Measurements from ENCODE around the gene EXOC4.

The EXOC4 gene

GRCh38 chr7:133957845-133958244 is 705.0 kb downstream of the EXOC4 start:
- Histone ChIP-seq H3K27me3 (no peaks in the 10 kb centered on the region), H3K4me2 (no peak overlapping the region), H3K4me3 (no peak overlapping the region), H3K9me3 (peaks cover 26% of the 10 kb centered on the region), H3K36me3 (peaks cover 16% of the 10 kb centered on the region), H3K27ac (no peak overlapping the region), H3K9ac (no peak overlapping the region), H4K20me1 (no peaks in the 10 kb centered on the region), H3K4me1 (no peaks in the 10 kb centered on the region)
- TF ChIP-seq Cebpa-rat (IDR thresholded peaks at IDR 0.05), result no peak

GRCh38 chr7:133958822-133959221 is 705.9 kb downstream of the EXOC4 start:
- Histone ChIP-seq H3K27ac (no peak overlapping the region), H3K27me3 (no peaks in the 10 kb centered on the region), H3K4me2 (no peak overlapping the region), H3K4me1 (no peaks in the 10 kb centered on the region), H3K36me3 (peaks cover 16% of the 10 kb centered on the region), H4K20me1 (no peaks in the 10 kb centered on the region), H3K4me3 (no peak overlapping the region), H3K9me3 (peaks cover 20% of the 10 kb centered on the region), H3K9ac (no peak overlapping the region)
- no peak for TF ChIP-seq Cebpa-rat (IDR thresholded peaks at IDR 0.05)

- Histone ChIP-seq H3K4me2 (no peak overlapping the region), H4K20me1 (no peaks in the 10 kb centered on the region), H3K9ac (no peak overlapping the region), H3K27ac (no peak overlapping the region), H3K4me1 (no peaks in the 10 kb centered on the region), H3K36me3 (peaks cover 14% of the 10 kb centered on the region), H3K27me3 (no peaks in the 10 kb centered on the region), H3K9me3 (peaks cover 15% of the 10 kb centered on the region), H3K4me3 (no peak overlapping the region)
- no peak for TF ChIP-seq Cebpa-rat (IDR thresholded peaks at IDR 0.05)
These were observed 706.6 kb downstream of the EXOC4 start for GRCh38 chr7:133959505-133959904.

- Histone ChIP-seq H3K4me2 (no peak overlapping the region), H3K9me3 (peaks cover 15% of the 10 kb centered on the region), H3K4me1 (no peaks in the 10 kb centered on the region), H3K27ac (no peak overlapping the region), H4K20me1 (no peaks in the 10 kb centered on the region), H3K4me3 (no peak overlapping the region), H3K36me3 (no peaks in the 10 kb centered on the region), H3K27me3 (no peaks in the 10 kb centered on the region), H3K9ac (no peak overlapping the region)
- no peak for TF ChIP-seq Cebpa-rat (IDR thresholded peaks at IDR 0.05)
These were observed 708.8 kb downstream of the EXOC4 start for GRCh38 chr7:133961724-133962123.

- H3K4me2 ChIP-seq, result no peak overlapping the region
- H3K9me3 ChIP-seq, result peaks cover 23% of the 10 kb centered on the region
- no peak for TF ChIP-seq Cebpa-rat (IDR thresholded peaks at IDR 0.05)
- no peak overlapping the region for H3K27ac ChIP-seq
- no peak overlapping the region for H3K9ac ChIP-seq
- no peaks in the 10 kb centered on the region for H3K36me3 ChIP-seq
- no peak overlapping the region for H3K4me3 ChIP-seq
- H4K20me1 ChIP-seq, result no peaks in the 10 kb centered on the region
- no peaks in the 10 kb centered on the region for H3K4me1 ChIP-seq
- no peaks in the 10 kb centered on the region for H3K27me3 ChIP-seq
These were observed 709.8 kb downstream of the EXOC4 start for GRCh38 chr7:133962646-133963045.

GRCh38 chr7:133963629-133964028 is 710.8 kb downstream of the EXOC4 start:
- no peak overlapping the region for H3K9ac ChIP-seq
- H3K4me2 ChIP-seq, result no peak overlapping the region
- H3K27me3 ChIP-seq, result no peaks in the 10 kb centered on the region
- no peak overlapping the region for H3K27ac ChIP-seq
- no peak for TF ChIP-seq Cebpa-rat (IDR thresholded peaks at IDR 0.05)
- H4K20me1 ChIP-seq, result no peaks in the 10 kb centered on the region
- H3K9me3 ChIP-seq, result peaks cover 23% of the 10 kb centered on the region
- H3K4me1 ChIP-seq, result no peaks in the 10 kb centered on the region
- H3K36me3 ChIP-seq, result no peaks in the 10 kb centered on the region
- no peak overlapping the region for H3K4me3 ChIP-seq

GRCh38 chr7:133971625-133972024 is 718.7 kb downstream of the EXOC4 start:
- Histone ChIP-seq H3K4me3 (no peak overlapping the region), H3K27ac (no peak overlapping the region), H3K27me3 (no peaks in the 10 kb centered on the region), H3K4me1 (no peaks in the 10 kb centered on the region), H3K9ac (no peak overlapping the region), H3K36me3 (no peaks in the 10 kb centered on the region), H3K4me2 (no peak overlapping the region), H3K9me3 (peaks cover 16% of the 10 kb centered on the region), H4K20me1 (no peaks in the 10 kb centered on the region)
- no peak for TF ChIP-seq Cebpa-rat (IDR thresholded peaks at IDR 0.05)

- no peak overlapping the region for H3K4me3 ChIP-seq
- no peaks in the 10 kb centered on the region for H3K36me3 ChIP-seq
- H4K20me1 ChIP-seq, result no peaks in the 10 kb centered on the region
- no peak overlapping the region for H3K27ac ChIP-seq
- H3K9ac ChIP-seq, result no peak overlapping the region
- TF ChIP-seq Cebpa-rat (IDR thresholded peaks at IDR 0.05), result no peak
- peaks cover 7% of the 10 kb centered on the region; the same call in 1 of the 2 replicates for H3K9me3 ChIP-seq
- H3K27me3 ChIP-seq, result no peaks in the 10 kb centered on the region
- H3K4me2 ChIP-seq, result no peak overlapping the region
- H3K4me1 ChIP-seq, result peaks cover 19% of the 10 kb centered on the region
These were observed 720.8 kb downstream of the EXOC4 start for GRCh38 chr7:133973710-133974109.

GRCh38 chr7:133975130-133975529 is 722.3 kb downstream of the EXOC4 start:
- Histone ChIP-seq H3K9me3 (no peaks in the 10 kb centered on the region), H3K27ac (no peak overlapping the region), H3K27me3 (no peaks in the 10 kb centered on the region), H3K4me2 (no peak overlapping the region), H3K9ac (no peak overlapping the region), H3K36me3 (no peaks in the 10 kb centered on the region), H3K4me1 (peaks cover 19% of the 10 kb centered on the region), H4K20me1 (no peaks in the 10 kb centered on the region), H3K4me3 (no peak overlapping the region)
- TF ChIP-seq Cebpa-rat (IDR thresholded peaks at IDR 0.05), result no peak

- Histone ChIP-seq H3K4me3 (no peak overlapping the region), H3K9me3 (no peaks in the 10 kb centered on the region), H3K9ac (no peak overlapping the region), H3K4me2 (no peak overlapping the region), H3K27ac (no peak overlapping the region), H4K20me1 (no peaks in the 10 kb centered on the region), H3K27me3 (no peaks in the 10 kb centered on the region), H3K4me1 (peaks cover 19% of the 10 kb centered on the region), H3K36me3 (no peaks in the 10 kb centered on the region)
- TF ChIP-seq Cebpa-rat (IDR thresholded peaks at IDR 0.05), result no peak
These were observed 723.3 kb downstream of the EXOC4 start for GRCh38 chr7:133976140-133976539.

All from BLaER1 (cell line).